Neutrophil (primary cell): Measurements from ENCODE around the gene SMARCB1.

Experiments
- H3K27ac ChIP-seq: fragments of 200-600 bp; sonication (generic); 2 replicates; pipeline ENCODE4 v1.5.1; 2016; ENCODE audit warnings: mild to moderate bottlenecking, moderate library complexity
- H3K27me3 ChIP-seq: fragments of 200-600 bp; sonication (generic); 2 replicates; pipeline ENCODE4 v1.6.0; 2016; ENCODE audit warnings: mild to moderate bottlenecking
- H3K36me3 ChIP-seq: fragments of 200-600 bp; sonication (generic); 2 replicates; pipeline ENCODE4 v1.5.1; 2017
- H3K4me1 ChIP-seq, 2 experiments: fragments of 200-600 bp in 1 of 2; sonication (generic) in 1 of 2; 1 replicate in 1 of 2; 2 replicates in 1 of 2; pipeline versions ENCODE4 v1.5.1 to v1.6.1; 2013 to 2016; ENCODE audit warnings: low read depth in 1 of 2, low read length in 1 of 2, mild to moderate bottlenecking in 1 of 2, moderate library complexity in 1 of 2; ENCODE audit not compliant: control insufficient read depth in 1 of 2, insufficient read depth in 1 of 2
- H3K4me3 ChIP-seq, 2 experiments: fragments of 200-600 bp in 1 of 2; sonication (generic) in 1 of 2; 1 replicate in 1 of 2; 2 replicates in 1 of 2; pipeline ENCODE4 v1.5.1; 2013 to 2016; ENCODE audit warnings: low read depth in 1 of 2, low read length in 1 of 2, mild to moderate bottlenecking in 1 of 2, moderate library complexity in 1 of 2
- H3K9me3 ChIP-seq: fragments of 200-600 bp; sonication (generic); 2 replicates; pipeline ENCODE4 v1.5.1; 2016
- TF ChIP-seq, protein P1 (sequence below): fragments of 200-600 bp; sonication (generic); IDR thresholded peaks from 2 replicates; pipeline ENCODE4 v1.5.1; 2016; ENCODE audit warnings: antibody characterized with exemption

SMARCB1 gene

DNA sequence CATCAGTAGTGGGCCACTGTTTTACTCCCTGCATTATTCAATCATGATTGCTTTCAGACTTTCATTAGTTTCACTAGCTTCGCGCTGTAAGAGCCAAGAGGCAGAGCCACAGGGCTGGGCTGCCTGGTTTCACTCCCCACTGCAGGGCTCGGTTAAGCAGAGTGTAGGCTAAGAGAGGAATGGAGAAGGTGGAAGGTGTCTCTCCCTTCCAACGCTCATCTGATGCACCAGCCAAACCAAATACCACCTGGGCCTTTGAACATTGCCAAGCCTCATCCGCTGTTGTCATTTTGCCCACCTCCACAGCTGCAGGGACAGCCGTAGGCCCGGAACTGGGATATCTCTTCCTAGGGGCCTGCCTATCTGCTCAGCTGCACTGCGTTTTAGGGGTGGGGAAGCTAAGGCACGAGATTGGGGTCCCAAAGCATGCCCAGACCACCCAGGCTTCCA lies 480 bp upstream of the SMARCB1 start:
- H3K9me3 ChIP-seq, result no peaks in the 10 kb centered on the region
- TF ChIP-seq, protein P1, sequence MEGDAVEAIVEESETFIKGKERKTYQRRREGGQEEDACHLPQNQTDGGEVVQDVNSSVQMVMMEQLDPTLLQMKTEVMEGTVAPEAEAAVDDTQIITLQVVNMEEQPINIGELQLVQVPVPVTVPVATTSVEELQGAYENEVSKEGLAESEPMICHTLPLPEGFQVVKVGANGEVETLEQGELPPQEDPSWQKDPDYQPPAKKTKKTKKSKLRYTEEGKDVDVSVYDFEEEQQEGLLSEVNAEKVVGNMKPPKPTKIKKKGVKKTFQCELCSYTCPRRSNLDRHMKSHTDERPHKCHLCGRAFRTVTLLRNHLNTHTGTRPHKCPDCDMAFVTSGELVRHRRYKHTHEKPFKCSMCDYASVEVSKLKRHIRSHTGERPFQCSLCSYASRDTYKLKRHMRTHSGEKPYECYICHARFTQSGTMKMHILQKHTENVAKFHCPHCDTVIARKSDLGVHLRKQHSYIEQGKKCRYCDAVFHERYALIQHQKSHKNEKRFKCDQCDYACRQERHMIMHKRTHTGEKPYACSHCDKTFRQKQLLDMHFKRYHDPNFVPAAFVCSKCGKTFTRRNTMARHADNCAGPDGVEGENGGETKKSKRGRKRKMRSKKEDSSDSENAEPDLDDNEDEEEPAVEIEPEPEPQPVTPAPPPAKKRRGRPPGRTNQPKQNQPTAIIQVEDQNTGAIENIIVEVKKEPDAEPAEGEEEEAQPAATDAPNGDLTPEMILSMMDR, result no peak
- H3K27ac ChIP-seq, result peak overlapping the region; percentile 98
- H3K27me3 ChIP-seq, result no peaks in the 10 kb centered on the region
- peak overlapping the region; percentile 69 to 95 for H3K4me3 ChIP-seq
- H3K4me1 ChIP-seq, result peaks cover 13 to 15% of the 10 kb centered on the region in 2 experiments
- no peaks in the 10 kb centered on the region for H3K36me3 ChIP-seq

DNA sequence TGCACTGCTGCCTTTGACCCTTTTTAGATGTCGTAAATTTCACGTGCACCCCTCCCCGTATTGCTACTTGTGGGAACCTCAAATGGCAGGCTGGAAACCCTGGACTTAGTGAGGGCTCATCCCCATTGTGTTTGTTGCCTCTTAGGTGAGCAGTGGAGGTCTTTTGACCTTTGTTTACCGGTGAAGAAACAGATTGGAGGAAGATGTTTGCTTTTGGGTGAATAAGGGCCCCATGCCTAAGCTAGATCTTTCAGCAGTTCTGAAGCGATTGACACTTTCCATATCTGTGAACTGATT lies 782 bp downstream of the SMARCB1 start:
- TF ChIP-seq, protein P1, result no peak
- Histone ChIP-seq H3K27ac (peak overlapping the region; percentile 98), H3K9me3 (no peaks in the 10 kb centered on the region), H3K4me3 (peak overlapping the region; percentile 69 to 95), H3K4me1 (peaks cover 13 to 15% of the 10 kb centered on the region in 2 experiments), H3K36me3 (peaks cover 11% of the 10 kb centered on the region), H3K27me3 (no peaks in the 10 kb centered on the region)

DNA sequence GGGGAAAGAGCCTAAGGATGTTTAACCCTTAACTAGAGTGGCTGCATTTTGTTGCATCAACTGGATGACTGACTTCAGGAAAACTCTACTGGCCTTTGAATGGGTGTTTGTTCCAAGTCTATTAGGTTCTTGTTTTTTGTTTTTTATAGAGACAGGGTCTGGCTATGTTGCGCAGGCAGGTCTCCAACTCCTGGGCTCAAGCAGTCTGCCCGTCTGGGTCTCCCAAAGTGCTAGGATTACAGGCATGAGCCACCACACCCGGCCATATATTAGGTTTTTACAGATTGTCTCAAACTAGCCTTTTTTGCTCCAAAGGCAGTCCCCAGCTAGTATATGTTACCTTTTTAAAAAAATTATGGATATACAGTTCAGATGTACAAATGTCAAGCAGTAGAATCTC lies 1.1 kb downstream of the SMARCB1 start:
- H3K27ac ChIP-seq, result peak overlapping the region; percentile 98
- H3K4me3 ChIP-seq, result peak overlapping the region; percentile 69 to 95
- H3K9me3 ChIP-seq, result no peaks in the 10 kb centered on the region
- H3K36me3 ChIP-seq, result peaks cover 14% of the 10 kb centered on the region
- TF ChIP-seq, protein P1, result no peak
- no peaks in the 10 kb centered on the region for H3K27me3 ChIP-seq
- H3K4me1 ChIP-seq, result peaks cover 13 to 15% of the 10 kb centered on the region in 2 experiments

DNA sequence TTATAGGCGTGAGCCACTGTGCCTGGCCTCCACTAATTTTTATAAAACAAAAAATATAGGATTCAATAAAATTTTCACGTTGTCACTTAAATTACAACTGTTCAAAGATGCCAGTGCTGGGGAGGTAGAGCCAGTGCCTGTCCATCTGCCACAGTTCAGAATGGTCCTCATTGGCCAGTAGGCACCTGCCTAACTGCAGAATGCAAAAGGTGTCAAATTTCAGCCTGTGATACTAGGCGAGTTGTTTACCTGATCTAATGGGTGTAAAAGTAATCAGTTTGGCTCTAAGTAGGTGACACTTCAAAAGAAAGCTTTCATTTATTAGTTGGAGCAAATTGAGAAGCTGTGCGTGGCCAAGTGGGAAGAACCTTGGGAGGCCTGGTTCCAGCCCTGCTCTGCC lies 2.4 kb downstream of the SMARCB1 start:
- H3K4me1 ChIP-seq, result peaks cover 13 to 15% of the 10 kb centered on the region in 2 experiments

GRCh38 chr22:23789638-23790037 lies 2.9 kb downstream of the SMARCB1 start:
- TF ChIP-seq, protein P1, result no peak
- no peaks in the 10 kb centered on the region for H3K27me3 ChIP-seq
- no peak overlapping the region for H3K27ac ChIP-seq
- no peaks in the 10 kb centered on the region for H3K9me3 ChIP-seq
- H3K36me3 ChIP-seq, result peaks cover 29% of the 10 kb centered on the region
- peaks cover 13 to 15% of the 10 kb centered on the region in 2 experiments for H3K4me1 ChIP-seq
- no peak overlapping the region for H3K4me3 ChIP-seq

More for the DNA sequence above, 2.4 kb downstream of the SMARCB1 start:
- Histone ChIP-seq H3K9me3 (no peaks in the 10 kb centered on the region), H3K36me3 (peaks cover 25% of the 10 kb centered on the region), H3K27ac (no peak overlapping the region), H3K27me3 (no peaks in the 10 kb centered on the region), H3K4me3 (no peak overlapping the region)
- TF ChIP-seq, protein P1, result no peak
